HepG2 (cell line): ENCODE measurements around the gene THOP1. TPM values are rescaled to one million over a fixed set of nuclear protein-coding genes. Genes with fewer than 3 reads are reported as not detected.

Source experiments
- ATAC-seq: fragments of 200-7000 bp; cut with Tn5 transposase; 3 replicates; pipeline ENCODE4 v1.9.1; 2020; ENCODE audit warnings: mild to moderate bottlenecking, moderate library complexity
- BruUV-seq: library from RNA; stranded (reverse); fragments of 400-500 nt; replicated peaks from 2 replicates; lab custom pipeline; 2021; lab: Mats Ljungman, UMichigan
- CTCF ChIA-PET: fragments of 300-600 bp; formaldehyde crosslinking; extraction: SDS; loops from one replicate; lab custom pipeline; 2021; ENCODE audit warnings: low total read pairs, inconsistent platforms, low intra/inter-chr PET ratio; lab: Yijun Ruan, JAX
- POLR2A ChIA-PET: fragments of 350-600 bp; sonication (Branson Sonifier 250); formaldehyde crosslinking; loops from one replicate; lab custom pipeline; 2020; ENCODE audit warnings: antibody characterized with exemption, inconsistent platforms; lab: Yijun Ruan, JAX
- DNase-seq: peaks from one replicate; pipeline ENCODE4 v3.0.0-alpha.2; 2015; ENCODE audit warnings: low spot score
- FAIRE-seq: peaks from 3 replicates; lab custom pipeline; 2011; peaks lifted over from hg19 to GRCh38; lab: Jason Lieb, UNC
- H2AFZ ChIP-seq: one replicate; pipeline ENCODE4 v1.6.1; 2011; ENCODE audit warnings: low read length, inconsistent platforms
- H3K27ac ChIP-seq: fragments of 300-600 bp; 3 replicates; pipeline ENCODE4 v1.8.0; 2011; ENCODE audit warnings: mixed run types, mild to moderate bottlenecking, mixed read lengths, low read length, inconsistent platforms; ENCODE audit not compliant: insufficient read depth; ENCODE audit errors: extremely low read length
- H3K27me3 ChIP-seq, 2 experiments: fragments of 200-600 bp in 1 of 2; 2 replicates in 1 of 2; 3 replicates in 1 of 2; pipeline versions ENCODE4 v1.6.0 to v1.8.0; 2011; ENCODE audit warnings: low read length in 2 of 2, mild to moderate bottlenecking in 2 of 2, moderate library complexity in 2 of 2, inconsistent platforms in 1 of 2; ENCODE audit not compliant: insufficient read depth in 2 of 2, control insufficient read depth in 1 of 2
- H3K36me3 ChIP-seq, 2 experiments: fragments of 200-600 bp in 1 of 2; replicated peaks in 1 of 2; 2 replicates in 1 of 2; 3 replicates in 1 of 2; pipeline versions ENCODE4 v1.5.1 to v1.8.0; 2011; ENCODE audit warnings: low read length in 2 of 2, inconsistent platforms in 1 of 2; ENCODE audit not compliant: insufficient read depth in 2 of 2, control insufficient read depth in 1 of 2
- H3K4me1 ChIP-seq: 2 replicates; pipeline ENCODE4 v1.5.1; 2012; ENCODE audit warnings: low read length, inconsistent platforms; ENCODE audit not compliant: insufficient read depth
- H3K4me2 ChIP-seq: 2 replicates; pipeline ENCODE4 v1.6.0; 2011; ENCODE audit warnings: low read depth, low read length, inconsistent platforms
- H3K4me3 ChIP-seq, 3 experiments: fragments of 200-600 bp in 1 of 3; sonication (generic), shearing (Covaris generic) in 1 of 3; replicated peaks in 1 of 3; 2 replicates each; pipeline ENCODE4 v1.5.1; 2011 to 2016; ENCODE audit warnings: low read length in 3 of 3, inconsistent platforms in 2 of 3, low read depth in 2 of 3, mild to moderate bottlenecking in 2 of 3, control low read depth in 1 of 3, mixed read lengths in 1 of 3; ENCODE audit not compliant: insufficient read depth in 1 of 3
- H3K79me2 ChIP-seq: one replicate; pipeline ENCODE4 v1.6.1; 2011; ENCODE audit warnings: low read length, inconsistent platforms; ENCODE audit not compliant: insufficient read depth
- H3K9ac ChIP-seq: 2 replicates; pipeline ENCODE4 v1.6.0; 2011; ENCODE audit warnings: mild to moderate bottlenecking, low read depth, low read length, inconsistent platforms; ENCODE audit not compliant: insufficient read depth
- H3K9me3 ChIP-seq: 2 replicates; pipeline ENCODE4 v1.5.1; 2012; ENCODE audit warnings: mild to moderate bottlenecking, low read length
- H4K20me1 ChIP-seq: 2 replicates; pipeline ENCODE4 v1.6.0; 2011; ENCODE audit warnings: inconsistent platforms, mild to moderate bottlenecking, low read length, moderate library complexity; ENCODE audit not compliant: insufficient read depth
- ARNT ChIP-seq: fragments of 450-650 bp; IDR thresholded peaks from 2 replicates; pipeline ENCODE4 v1.6.1; 2017
- CC2D1A ChIP-seq: sonication (generic); formaldehyde crosslinking; IDR thresholded peaks from 2 replicates; pipeline ENCODE4 v1.8.1; 2023; ENCODE audit warnings: mild to moderate bottlenecking, missing genetic modification reagents
- CREM ChIP-seq, 2 experiments: sonication (generic) in 1 of 2; formaldehyde crosslinking in 1 of 2; IDR thresholded peaks; 2 replicates each; pipeline versions ENCODE4 v1.4.0 to v1.6.1; 2016 to 2020; ENCODE audit warnings: antibody characterized with exemption in 1 of 2, mild to moderate bottlenecking in 1 of 2, missing genetic modification reagents in 1 of 2
- KAT7 ChIP-seq: IDR thresholded peaks from 2 replicates; pipeline ENCODE4 v1.6.1; 2018; ENCODE audit warnings: borderline replicate concordance, missing compliant biosample characterization
- PBX2 ChIP-seq: IDR thresholded peaks from 2 replicates; pipeline ENCODE4 v1.6.1; 2016; ENCODE audit warnings: control low read depth
- RXRA ChIP-seq: sonication (generic); formaldehyde crosslinking; IDR thresholded peaks from 2 replicates; pipeline ENCODE4 v1.5.1; 2020; ENCODE audit warnings: missing genetic modification reagents
- SMAD3 ChIP-seq: sonication (generic); formaldehyde crosslinking; IDR thresholded peaks from 2 replicates; pipeline ENCODE4 v1.4.0; 2020; ENCODE audit warnings: missing genetic modification reagents
- TEAD3 ChIP-seq: optimal IDR thresholded peaks from 2 replicates; pipeline ENCODE3; 2016; ENCODE audit warnings: borderline replicate concordance
- ZFP62 ChIP-seq: sonication (generic); formaldehyde crosslinking; IDR thresholded peaks from 2 replicates; pipeline ENCODE4 v1.4.0; 2020; ENCODE audit warnings: missing genetic modification reagents
- ZFX ChIP-seq: sonication (generic); formaldehyde crosslinking; IDR thresholded peaks from 2 replicates; pipeline ENCODE4 v1.4.0; 2020; ENCODE audit warnings: mild to moderate bottlenecking, low read depth, missing genetic modification reagents, moderate library complexity
- ZNF292 ChIP-seq: sonication (generic); formaldehyde crosslinking; IDR thresholded peaks from 2 replicates; pipeline ENCODE4 v1.8.1; 2022; ENCODE audit warnings: mild to moderate bottlenecking, low read depth, missing genetic modification reagents, borderline replicate concordance
- ZNF644 ChIP-seq: IDR thresholded peaks from 2 replicates; pipeline ENCODE4 v1.6.1; 2016; ENCODE audit warnings: low read depth
- ZNF670 ChIP-seq: sonication (generic); formaldehyde crosslinking; IDR thresholded peaks from 2 replicates; pipeline ENCODE4 v1.8.0; 2022; ENCODE audit warnings: mild to moderate bottlenecking, missing genetic modification reagents, borderline replicate concordance
- ZNF672 ChIP-seq: sonication (generic); formaldehyde crosslinking; IDR thresholded peaks from 2 replicates; pipeline ENCODE4 v1.8.1; 2022; ENCODE audit warnings: missing genetic modification reagents
- ZNF710 ChIP-seq: sonication (generic); formaldehyde crosslinking; IDR thresholded peaks from 2 replicates; pipeline ENCODE4 v1.5.0; 2020; ENCODE audit warnings: mild to moderate bottlenecking, missing genetic modification reagents, borderline replicate concordance
- ZNF788 ChIP-seq: sonication (generic); formaldehyde crosslinking; IDR thresholded peaks from 2 replicates; pipeline ENCODE4 v1.5.0; 2020; ENCODE audit warnings: mild to moderate bottlenecking, missing genetic modification reagents, borderline replicate concordance
- WGBS: methylation state at CpG from one replicate; pipeline ENCODE4 v1.1.6; 2017; ENCODE audit warnings: low lambda C conversion rate; 5-methylcytosine and 5-hydroxymethylcytosine counted together
- in situ Hi-C: cut with HindIII; loops from 2 replicates; pipeline ENCODE4 v1.10.0; 2017; ENCODE audit warnings: low pct_unique_long_range_greater_than_20kb; ENCODE audit not compliant: extremely low pct_ligation_motif_present
- intact Hi-C: fragments of 100-400 bp; cut with micrococcal nuclease; formaldehyde crosslinking; loops from one replicate; pipeline ENCODE4 v1.10.0; 2022; ENCODE audit not compliant: unreplicated experiment
- polyA plus RNA-seq, 8 experiments: library from polyadenylated mRNA; depleted of rRNA in 3 of 8; stranded (reverse) in 7 of 8; unstranded in 1 of 8; fragments of >200 nt; fragmentation: Illumina TruSeq in 4 of 8; extraction: Trizol in 4 of 8; gene quantifications; 2 replicates each; pipeline versions ENCODE4 v1.2.1 to v1.2.3, GENCODE V29; 2011 to 2016; ENCODE audit warnings: low read depth in 4 of 8, missing spikeins in 1 of 8, mixed read lengths in 1 of 8; ENCODE audit not compliant: insufficient read depth in 1 of 8
- total RNA-seq, 5 experiments: library from RNA; depleted of rRNA; stranded (reverse); fragments of >200 nt; fragmentation: Illumina TruSeq; extraction: Trizol; gene quantifications; 2 replicates each; pipeline ENCODE4 v1.2.3, GENCODE V29; 2016; ENCODE audit warnings: low read depth in 1 of 5
- TF ChIP-seq, protein P1 (sequence below): sonication (generic); formaldehyde crosslinking; IDR thresholded peaks from 2 replicates; pipeline ENCODE4 v1.4.0; 2020; ENCODE audit warnings: missing genetic modification reagents
- TF ChIP-seq, protein P2 (sequence below): sonication (generic); formaldehyde crosslinking; IDR thresholded peaks from 2 replicates; pipeline ENCODE4 v1.5.0; 2020; ENCODE audit warnings: missing genetic modification reagents, mild to moderate bottlenecking, borderline replicate concordance

Gene THOP1
- total and polyA plus RNA-seq, 2 of the 13 experiments (the other 11 are each of a cell fraction or from before 2014, with no cell fraction given) = 74.4 to 116 TPM

DNA sequence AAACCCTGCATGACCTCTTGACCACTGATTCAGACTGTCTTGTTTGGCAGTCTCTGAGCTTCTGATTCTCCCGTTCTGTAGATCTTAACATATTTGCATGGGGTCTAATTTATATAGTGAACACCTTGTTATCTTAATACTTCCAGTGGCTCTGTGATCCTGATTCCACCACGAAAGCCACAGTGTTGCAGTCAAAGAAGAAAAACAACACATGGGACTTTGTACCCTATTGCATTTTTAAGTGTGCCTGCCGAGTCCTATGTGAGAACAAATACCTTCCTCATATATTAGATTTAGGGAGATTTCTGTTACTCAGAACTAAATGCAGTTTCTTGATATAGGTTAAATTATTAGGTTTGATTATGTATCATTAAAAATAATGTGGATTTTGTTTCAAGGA is 69.5 kb downstream of the THOP1 start (continued):
- TF ChIP-seq ZNF672 (no peak), ARNT (no peak), CREM (IDR thresholded peaks at IDR 0.05) (no peak), CREM (CRISPR knock-in tag; IDR thresholded peaks at IDR 0.05) (no peak), KAT7 (CRISPR knock-in tag) (no peak), RXRA (CRISPR knock-in tag) (no peak), TEAD3 (CRISPR knock-in tag) (peak; percentile 26), ZNF644 (CRISPR knock-in tag) (no peak)
- TF ChIP-seq, protein P1, sequence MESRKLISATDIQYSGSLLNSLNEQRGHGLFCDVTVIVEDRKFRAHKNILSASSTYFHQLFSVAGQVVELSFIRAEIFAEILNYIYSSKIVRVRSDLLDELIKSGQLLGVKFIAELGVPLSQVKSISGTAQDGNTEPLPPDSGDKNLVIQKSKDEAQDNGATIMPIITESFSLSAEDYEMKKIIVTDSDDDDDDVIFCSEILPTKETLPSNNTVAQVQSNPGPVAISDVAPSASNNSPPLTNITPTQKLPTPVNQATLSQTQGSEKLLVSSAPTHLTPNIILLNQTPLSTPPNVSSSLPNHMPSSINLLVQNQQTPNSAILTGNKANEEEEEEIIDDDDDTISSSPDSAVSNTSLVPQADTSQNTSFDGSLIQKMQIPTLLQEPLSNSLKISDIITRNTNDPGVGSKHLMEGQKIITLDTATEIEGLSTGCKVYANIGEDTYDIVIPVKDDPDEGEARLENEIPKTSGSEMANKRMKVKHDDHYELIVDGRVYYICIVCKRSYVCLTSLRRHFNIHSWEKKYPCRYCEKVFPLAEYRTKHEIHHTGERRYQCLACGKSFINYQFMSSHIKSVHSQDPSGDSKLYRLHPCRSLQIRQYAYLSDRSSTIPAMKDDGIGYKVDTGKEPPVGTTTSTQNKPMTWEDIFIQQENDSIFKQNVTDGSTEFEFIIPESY (CRISPR knock-in tag) = no peak

DNA sequence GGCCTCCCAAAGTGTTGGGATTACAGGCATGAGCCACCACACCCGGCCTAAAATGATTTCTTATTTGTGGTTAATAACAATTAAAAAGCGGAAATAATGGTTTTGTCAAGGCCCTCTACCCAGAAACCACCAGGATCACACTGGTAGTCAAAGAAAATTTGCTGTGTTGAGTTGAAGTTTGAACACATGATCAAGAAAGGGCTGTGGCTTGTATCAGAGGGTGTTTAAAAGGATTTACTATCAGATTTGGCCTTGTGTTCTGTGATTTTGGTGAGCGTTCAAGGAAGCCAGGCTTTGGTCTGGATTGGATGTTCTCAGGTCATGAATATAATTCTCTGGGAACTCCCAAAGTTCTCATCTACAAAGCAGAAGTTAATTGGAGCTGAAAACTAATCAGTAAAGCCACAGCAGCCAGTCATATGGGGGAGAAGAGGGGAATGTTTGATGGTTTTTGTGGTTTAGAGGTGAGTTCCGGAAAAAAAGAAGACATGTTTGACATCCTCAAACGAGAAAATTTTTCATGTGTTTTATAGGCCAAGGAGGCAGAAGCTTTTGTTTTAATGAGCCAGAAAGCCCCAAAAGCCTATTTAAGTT is 71.3 kb downstream of the THOP1 start:
- in situ Hi-C loops = no loop called here
- CTCF ChIA-PET = no interaction called here
- DNase-seq = no peak
- TF ChIP-seq CC2D1A (no peak), ZFP62 (no peak), ZNF710 (CRISPR knock-in tag) (no peak), ZFX (no peak), ZNF670 (CRISPR knock-in tag) (no peak), SMAD3 (CRISPR knock-in tag) (no peak), ZNF292 (CRISPR knock-in tag) (no peak), ZNF788 (CRISPR knock-in tag) (no peak), PBX2 (CRISPR knock-in tag) (no peak)
- TF ChIP-seq, protein P2, sequence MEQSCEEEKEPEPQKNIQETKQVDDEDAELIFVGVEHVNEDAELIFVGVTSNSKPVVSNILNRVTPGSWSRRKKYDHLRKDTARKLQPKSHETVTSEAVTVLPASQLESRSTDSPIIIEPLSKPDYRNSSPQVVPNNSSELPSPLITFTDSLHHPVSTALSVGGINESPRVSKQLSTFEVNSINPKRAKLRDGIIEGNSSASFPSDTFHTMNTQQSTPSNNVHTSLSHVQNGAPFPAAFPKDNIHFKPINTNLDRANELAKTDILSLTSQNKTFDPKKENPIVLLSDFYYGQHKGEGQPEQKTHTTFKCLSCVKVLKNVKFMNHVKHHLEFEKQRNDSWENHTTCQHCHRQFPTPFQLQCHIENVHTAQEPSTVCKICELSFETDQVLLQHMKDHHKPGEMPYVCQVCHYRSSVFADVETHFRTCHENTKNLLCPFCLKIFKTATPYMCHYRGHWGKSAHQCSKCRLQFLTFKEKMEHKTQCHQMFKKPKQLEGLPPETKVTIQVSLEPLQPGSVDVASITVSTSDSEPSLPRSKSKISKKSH (CRISPR knock-in tag) = no peak

More for the DNA sequence above, 71.3 kb downstream of the THOP1 start:
- FAIRE-seq (no peak), ATAC-seq (no peak)
- Histone ChIP-seq H3K4me3 (no peak overlapping the region), H3K9ac (no peak overlapping the region), H3K9me3 (no peaks in the 10 kb centered on the region), H3K36me3 (peaks cover 9 to 23% of the 10 kb centered on the region in 2 experiments; a peak in 4 of 5 replicates), H3K27me3 (no peaks in the 10 kb centered on the region), H4K20me1 (no peaks in the 10 kb centered on the region), H3K27ac (no peak overlapping the region), H3K79me2 (no peaks in the 10 kb centered on the region), H3K4me1 (peaks cover 18% of the 10 kb centered on the region), H2AFZ (no peak overlapping the region), H3K4me2 (no peak overlapping the region)
- WGBS = 94% methylated on average over 5 of the region's 5 CpGs
- POLR2A ChIA-PET = interaction anchor here (2.7 kb wide), 1 partner anchor 15 kb away, joined by 7 read pairs; the partner anchor contains the start of gene ZNF555
- no TSS peak for BruUV-seq
- intact Hi-C loops = no loop called here
